ENCODE data around the gene CAPNS2. TPM values are rescaled to one million over a fixed set of nuclear protein-coding genes. Genes with fewer than 3 reads are reported as not detected.
"Not testable (repeated sequence)": the region's sequence is repeated elsewhere in the genome, so short reads cannot be mapped to it uniquely, and the experiment has no call there.

The CAPNS2 gene
- total RNA-seq, 3 donors from 2014 or later = 0.41 to 0.60 (median 0.51) TPM

GRCh38 chr16:55615071-55615470 lies 48.6 kb downstream of the CAPNS2 start:
- intact Hi-C loops (cut with DNase I, micrococcal nuclease) = no loop called here
- ATAC-seq (no peak), DNase-seq (no peak)
- H3K4me1 ChIP-seq (ENCODE audit: low read depth) = no peaks in the 10 kb centered on the region
- TF ChIP-seq CTCF (IDR thresholded peaks at IDR 0.05) = no peak
- H3K9me3 ChIP-seq = no peaks in the 10 kb centered on the region
- H3K36me3 ChIP-seq (ENCODE audit: low read depth) = no peaks in the 10 kb centered on the region
- no peak overlapping the region for H3K4me3 ChIP-seq

- intact Hi-C loops (cut with DNase I, micrococcal nuclease); H3K4me3 ChIP-seq; DNase-seq; H3K36me3 ChIP-seq (ENCODE audit: low read depth); H3K9me3 ChIP-seq; ATAC-seq; H3K4me1 ChIP-seq (ENCODE audit: low read depth): not testable (repeated sequence)
Observed at GRCh38 chr16:55615670-55616069, 49.2 kb downstream of the CAPNS2 start.

Other genes starting within 250 kb of the CAPNS2 start
- under 1 TPM in 1 of 3 donors, not detected in 2; 0.13 TPM for gene IRX6, start 242.5 kb upstream of the CAPNS2 start, total RNA-seq
- 100 to 1,000 TPM in 2 of 3 donors, 10 to 100 TPM in 1; 30.1 to 193 (median 153) TPM for gene MMP2, start 87.5 kb upstream of the CAPNS2 start, total RNA-seq
- 10 to 100 TPM; 11.3 to 22.1 (median 13.8) TPM for gene LPCAT2, start 57.6 kb upstream of the CAPNS2 start, total RNA-seq
- under 1 TPM in 2 of 3 donors, not detected in 1; 0.09 to 0.19 TPM for gene SLC6A2, start 89.3 kb downstream of the CAPNS2 start, total RNA-seq